Right renal cortex interstitium (tissue), 3 donors: ENCODE results near the gene SMARCAL1. TPM values are rescaled to one million over a fixed set of nuclear protein-coding genes. Genes with fewer than 3 reads are reported as not detected.

ENCODE experiments used
- DNase-seq, 3 donors: peaks; one replicate each; pipeline ENCODE4 v3.0.0-alpha.2; 2013; ENCODE audit warnings: low read depth in 3 of 3, low spot score in 2 of 3
- polyA plus RNA-seq, 3 donors: library from polyadenylated mRNA; unstranded; fragments of 120-200 nt; gene quantifications; one replicate each; pipeline ENCODE4 v1.2.1, GENCODE V29; 2013; ENCODE audit not compliant: insufficient read length in 3 of 3

SMARCAL1 gene
- polyA plus RNA-seq, 3 donors = 27.8 to 29.8 (median 28.3) TPM

GRCh38 chr2:216522892-216523502 is 110.7 kb downstream of the SMARCAL1 start:
- DNase-seq = no peak

GRCh38 chr2:216525972-216526371 is 113.7 kb downstream of the SMARCAL1 start:
- no peak for DNase-seq

- no peak for DNase-seq
Measured at GRCh38 chr2:216526939-216527338, 114.7 kb downstream of the SMARCAL1 start.

GRCh38 chr2:216527600-216527999 is 115.3 kb downstream of the SMARCAL1 start:
- no peak for DNase-seq

- no peak for DNase-seq
Measured at GRCh38 chr2:216532562-216532961, 120.3 kb downstream of the SMARCAL1 start.

Other genes starting within 250 kb of the SMARCAL1 start
- gene MARCHF4, start 40.0 kb upstream of the SMARCAL1 start, polyA plus RNA-seq = under 1 TPM; 0.10 to 0.17 (median 0.11) TPM
- gene RPL37A, start 86.4 kb downstream of the SMARCAL1 start, polyA plus RNA-seq = 1,000 to 10,000 TPM; 2,161 to 2,370 (median 2,268) TPM
- gene IGFBP2, start 220.9 kb downstream of the SMARCAL1 start, polyA plus RNA-seq = 100 to 1,000 TPM; 152 to 214 (median 192) TPM